Right lobe of liver (tissue), 4 donors: ENCODE results near the gene ATG4C.
"Not testable (repeated sequence)": the region's sequence is repeated elsewhere in the genome, so short reads cannot be mapped to it uniquely, and the experiment has no call there.

ENCODE experiments used
- POLR2A ChIP-seq: fragments of 450-650 bp; IDR thresholded peaks from one replicate; pipeline ENCODE4 v1.6.1; 2017; ENCODE audit warnings: antibody characterized with exemption, mild to moderate bottlenecking
- TF ChIP-seq, protein P1 (sequence below), 4 donors: fragments of 200-600 bp in 3 of 4; fragments of 450-650 bp in 1 of 4; IDR thresholded peaks; one replicate each; pipeline versions ENCODE4 v1.5.1 to v1.8.0; 2016 to 2022; ENCODE audit warnings: antibody characterized with exemption in 4 of 4, mild to moderate bottlenecking in 2 of 4
- donor health status: DM: no; HTN: no; CAD: no.
- donor health status: DM: no; HTN: no; CAD: no.
- donor health status: DM: no; HTN: yes; CAD: no.

DNA sequence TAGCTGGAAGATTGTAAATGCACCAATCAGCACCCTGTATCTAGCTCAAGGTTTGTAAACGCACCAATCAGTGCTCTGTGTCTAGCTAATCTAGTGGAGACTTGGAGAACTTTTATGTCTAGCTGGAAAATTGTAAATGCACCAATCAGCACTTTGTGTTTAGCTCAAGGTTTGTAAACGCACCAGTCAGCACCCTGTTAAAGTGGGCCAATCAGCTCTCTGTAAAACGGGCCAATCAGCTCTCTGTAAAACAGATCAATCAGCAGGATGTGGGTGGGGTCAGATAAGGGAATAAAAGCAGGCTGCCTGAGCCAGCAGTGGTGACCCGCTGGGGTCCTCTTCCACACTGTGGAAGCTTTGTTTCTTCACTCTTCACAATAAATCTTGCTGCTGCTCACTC, 21.9 kb upstream of the ATG4C start:
- TF ChIP-seq, protein P1, sequence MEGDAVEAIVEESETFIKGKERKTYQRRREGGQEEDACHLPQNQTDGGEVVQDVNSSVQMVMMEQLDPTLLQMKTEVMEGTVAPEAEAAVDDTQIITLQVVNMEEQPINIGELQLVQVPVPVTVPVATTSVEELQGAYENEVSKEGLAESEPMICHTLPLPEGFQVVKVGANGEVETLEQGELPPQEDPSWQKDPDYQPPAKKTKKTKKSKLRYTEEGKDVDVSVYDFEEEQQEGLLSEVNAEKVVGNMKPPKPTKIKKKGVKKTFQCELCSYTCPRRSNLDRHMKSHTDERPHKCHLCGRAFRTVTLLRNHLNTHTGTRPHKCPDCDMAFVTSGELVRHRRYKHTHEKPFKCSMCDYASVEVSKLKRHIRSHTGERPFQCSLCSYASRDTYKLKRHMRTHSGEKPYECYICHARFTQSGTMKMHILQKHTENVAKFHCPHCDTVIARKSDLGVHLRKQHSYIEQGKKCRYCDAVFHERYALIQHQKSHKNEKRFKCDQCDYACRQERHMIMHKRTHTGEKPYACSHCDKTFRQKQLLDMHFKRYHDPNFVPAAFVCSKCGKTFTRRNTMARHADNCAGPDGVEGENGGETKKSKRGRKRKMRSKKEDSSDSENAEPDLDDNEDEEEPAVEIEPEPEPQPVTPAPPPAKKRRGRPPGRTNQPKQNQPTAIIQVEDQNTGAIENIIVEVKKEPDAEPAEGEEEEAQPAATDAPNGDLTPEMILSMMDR (IDR thresholded peaks at IDR 0.05), result not testable (repeated sequence)
- TF ChIP-seq POLR2A, result not testable (repeated sequence)
